ENCODE results near the gene MAP2K6. TPM values are rescaled to one million over a fixed set of nuclear protein-coding genes. Genes with fewer than 3 reads are reported as not detected.

The MAP2K6 gene
- total RNA-seq, 1 experiment from 2014 or later = 17.7 TPM

GRCh38 chr17:69480245-69480644 lies 65.7 kb downstream of the MAP2K6 start:
- Histone ChIP-seq H3K4ac (ENCODE audit: low read depth, low read length) (no peak overlapping the region), H4K20me1 (ENCODE audit: control insufficient read depth, insufficient read depth, insufficient read length) (no peaks in the 10 kb centered on the region), H3K4me1 (ENCODE audit: insufficient read depth, low read length) (no peaks in the 10 kb centered on the region), H3K79me1 (ENCODE audit: insufficient read depth, low read depth, low read length, poor library complexity, severe bottlenecking) (no peaks in the 10 kb centered on the region), H3K27me3 (ENCODE audit: insufficient read depth, low read length) (no peaks in the 10 kb centered on the region), H2BK120ac (ENCODE audit: low read depth, low read length, poor library complexity, severe bottlenecking) (no peak overlapping the region), H3K14ac (ENCODE audit: insufficient read depth, low read length) (no peak overlapping the region), H2BK20ac (ENCODE audit: low read depth, low read length, poor library complexity, severe bottlenecking) (no peak overlapping the region), H3K23me2 (ENCODE audit: insufficient read length, low read depth, low read length, poor library complexity, severe bottlenecking) (no peaks in the 10 kb centered on the region), H4K5ac (ENCODE audit: insufficient read length, low read depth, low read length) (no peak overlapping the region), H3K4me2 (ENCODE audit: insufficient read depth, insufficient read length, low read length) (no peak overlapping the region), H3K9ac (ENCODE audit: extremely low read depth, insufficient read length, low read length) (no peak overlapping the region), H3T11ph (ENCODE audit: low read length) (no peak overlapping the region), H2AFZ (ENCODE audit: low read length) (no peak overlapping the region), H4K8ac (replicated peaks; ENCODE audit: insufficient read length, low read depth, low read length) (no peak overlapping the region), H2AK5ac (ENCODE audit: insufficient read length, low read length) (no peak overlapping the region), H2BK15ac (ENCODE audit: low read depth, low read length) (no peak overlapping the region), H2BK12ac (ENCODE audit: insufficient read length, low read depth, low read length) (no peak overlapping the region), H3K79me2 (ENCODE audit: insufficient read depth, low read length) (no peaks in the 10 kb centered on the region), H3K9me3 (ENCODE audit: control insufficient read depth, low read depth, low read length) (no peaks in the 10 kb centered on the region), H2BK5ac (ENCODE audit: insufficient read length, low read length) (no peak overlapping the region), H4K91ac (ENCODE audit: insufficient read length, low read depth, low read length) (no peak overlapping the region), H3K27ac (ENCODE audit: insufficient read length, low read depth, low read length) (no peak overlapping the region), H3K23ac (ENCODE audit: insufficient read length, low read depth, low read length) (no peak overlapping the region), H3K56ac (ENCODE audit: insufficient read length, low read depth, low read length) (no peak overlapping the region), H3K18ac (ENCODE audit: insufficient read length, low read depth, low read length) (no peak overlapping the region)
- no CpG with 5 or more reads among the region's 4 CpGs for WGBS (ENCODE audit: extremely low coverage, insufficient read length, low lambda C conversion rate)
- Mint-ChIP-seq H3K27ac (no peak overlapping the region; a peak in 2 of 7 replicates), H3K9me3 (no peaks in the 10 kb centered on the region), H3K4me3 (no peak overlapping the region), H3K4me1 (no peaks in the 10 kb centered on the region), H3K27me3 (ENCODE audit: low read depth) (no peaks in the 10 kb centered on the region), H3K36me3 (ENCODE audit: insufficient read depth in 1 of 3, low read depth in 3 of 3) (no peaks in the 10 kb centered on the region; a peak in 2 of 7 replicates)
- no peak for DNase-seq
- no peak for TF ChIP-seq CTCF (conservative IDR thresholded peaks at IDR 0.05)
